ENCODE data around the gene CFAP45. TPM values are rescaled to one million over a fixed set of nuclear protein-coding genes. Genes with fewer than 3 reads are reported as not detected.

Gene CFAP45
- total RNA-seq = 0.46 and 0.65 TPM in 2 replicates

GRCh38 chr1:159900086-159900680, at the start of gene CFAP45:
Gene CFAP45 (minus strand): TSS chr1:159900165. CDS start chr1:159900098, 67 bp downstream.
- no peak for TF ChIP-seq CTCF (conservative IDR thresholded peaks at IDR 0.05; ENCODE audit: low read depth, low read length)
- DNase-seq (ENCODE audit: low read depth) = no peak
- H3K4me3 ChIP-seq (ENCODE audit: low read depth, low read length) = peak within 1 kb of the TSS; percentile 18

GRCh38 chr1:159949123-159949522, 49.2 kb upstream of the CFAP45 start:
- no peak overlapping the region for H3K4me3 ChIP-seq (ENCODE audit: low read depth, low read length)
- no peak for TF ChIP-seq CTCF (conservative IDR thresholded peaks at IDR 0.05; ENCODE audit: low read depth, low read length)
- no peak for DNase-seq (ENCODE audit: low read depth)

DNA sequence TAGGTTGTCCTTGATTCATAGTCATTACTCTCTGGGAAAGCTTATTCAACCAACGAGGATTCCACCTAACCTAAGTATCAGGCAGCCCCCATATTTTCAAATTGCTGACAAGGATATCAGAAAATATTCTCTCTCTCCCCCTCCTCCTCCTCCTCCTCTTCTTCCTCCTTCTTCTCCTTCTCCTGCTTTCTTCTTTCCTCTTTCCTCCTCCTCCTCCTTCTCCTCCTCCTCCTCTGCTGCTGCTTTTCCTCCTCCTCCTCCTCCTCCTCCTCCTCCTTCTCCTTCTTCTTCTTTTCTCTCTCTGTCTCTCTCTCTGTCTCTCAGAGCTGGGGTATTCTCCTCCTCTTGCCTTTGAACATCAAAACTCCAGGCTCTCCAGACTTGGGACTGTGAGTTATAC, 48.0 kb upstream of the CFAP45 start:
- no peak overlapping the region for H3K4me3 ChIP-seq (ENCODE audit: low read depth, low read length)
- DNase-seq (ENCODE audit: low read depth) = no peak
- TF ChIP-seq CTCF (conservative IDR thresholded peaks at IDR 0.05; ENCODE audit: low read depth, low read length) = no peak

GRCh38 chr1:159946242-159947187, 46.5 kb upstream of the CFAP45 start:
- DNase-seq (ENCODE audit: low read depth) = no peak
- H3K4me3 ChIP-seq (ENCODE audit: low read depth, low read length) = no peak overlapping the region
- no peak for TF ChIP-seq CTCF (conservative IDR thresholded peaks at IDR 0.05; ENCODE audit: low read depth, low read length)

DNA sequence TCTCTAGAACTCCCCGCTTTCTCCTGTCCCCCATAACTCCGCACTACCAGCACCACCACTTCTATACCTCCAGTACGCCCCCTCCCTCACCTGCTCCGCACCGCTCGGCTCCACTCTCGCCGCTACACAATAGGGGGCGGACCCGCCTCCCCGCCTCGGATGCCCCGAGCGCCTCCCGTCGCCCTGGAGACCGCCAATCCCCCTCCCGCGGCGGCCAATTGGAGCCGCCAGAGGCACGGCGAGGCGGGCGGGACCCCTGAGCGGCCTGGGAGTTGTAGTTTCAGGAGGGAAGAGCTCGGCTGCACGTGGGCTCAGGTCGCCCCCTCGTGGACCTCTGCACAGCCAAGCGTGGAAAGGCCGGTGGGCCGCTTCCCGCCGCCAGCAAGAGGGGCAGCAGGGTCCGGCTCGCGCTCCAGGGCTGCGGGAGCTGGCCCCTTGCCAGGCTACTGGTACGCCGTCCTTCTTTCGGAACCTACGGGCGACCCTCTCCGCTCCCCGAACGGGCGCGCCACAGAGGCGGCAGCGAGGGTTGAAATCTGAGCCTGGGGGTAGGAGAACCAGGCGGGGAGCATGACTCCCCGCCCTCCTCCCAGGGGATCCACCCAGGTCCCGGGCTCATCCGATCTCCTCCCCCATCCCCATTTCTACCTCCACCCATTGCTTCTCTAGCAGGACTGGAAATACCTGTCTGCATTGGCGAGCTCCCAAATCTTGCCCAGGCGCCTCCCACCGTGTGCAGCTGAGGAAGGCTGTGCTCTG, 45.7 kb upstream of the CFAP45 start, which contains the start of gene IGSF9:
Gene IGSF9, minus strand, starts transcription at position 131 of the 759 bp plus-strand sequence. CDS start 2,159 bp downstream, outside the sequence.
- DNase-seq (ENCODE audit: low read depth) = no peak
- H3K4me3 ChIP-seq (ENCODE audit: low read depth, low read length) = peak within 1 kb of the TSS; percentile 14
- no peak for TF ChIP-seq CTCF (conservative IDR thresholded peaks at IDR 0.05; ENCODE audit: low read depth, low read length)

GRCh38 chr1:159944623-159945455, 44.9 kb upstream of the CFAP45 start:
- no peak for DNase-seq (ENCODE audit: low read depth)
- TF ChIP-seq CTCF (conservative IDR thresholded peaks at IDR 0.05; ENCODE audit: low read depth, low read length) = no peak
- no peak overlapping the region for H3K4me3 ChIP-seq (ENCODE audit: low read depth, low read length)

Measured in epithelial cell of proximal tubule (primary cell).